H1 (cell line): Measurements from ENCODE around the gene CPSF2. TPM values are rescaled to one million over a fixed set of nuclear protein-coding genes. Genes with fewer than 3 reads are reported as not detected.

Experiments used
- CTCF ChIA-PET: fragments of 300-600 bp; sonication (Branson Sonifier 250); formaldehyde crosslinking; loops from one replicate; lab custom pipeline; 2021; ENCODE audit not compliant: partially characterized antibody; lab: Charles Lee
- POLR2A ChIA-PET: fragments of 300-600 bp; sonication (Branson Sonifier 250); formaldehyde crosslinking; loops from one replicate; lab custom pipeline; 2021; ENCODE audit warnings: inconsistent platforms; ENCODE audit not compliant: partially characterized antibody; lab: Charles Lee
- DNase-seq, 2 experiments: peaks; one replicate each; pipeline versions ENCODE4 v3.0.0 to v3.0.0-alpha.2; 2010 to 2022; ENCODE audit warnings: low spot score in 2 of 2, low read depth in 1 of 2, mixed read lengths in 1 of 2
- FAIRE-seq: peaks from 2 replicates; lab custom pipeline; 2011; peaks lifted over from hg19 to GRCh38; lab: Jason Lieb, UNC
- H2AFZ ChIP-seq: 2 replicates; pipeline ENCODE4 v1.8.1; 2012; ENCODE audit warnings: low read length, inconsistent platforms
- H2AK5ac ChIP-seq: 2 replicates; pipeline ENCODE4 v1.6.1; 2013; ENCODE audit warnings: low read depth, low read length
- H2BK120ac ChIP-seq: replicated peaks from 2 replicates; pipeline ENCODE3; 2013; ENCODE audit warnings: low read depth, low read length, inconsistent platforms
- H2BK12ac ChIP-seq: 2 replicates; pipeline ENCODE4 v1.6.1; 2013; ENCODE audit warnings: low read depth, low read length
- H2BK15ac ChIP-seq: 2 replicates; pipeline ENCODE4 v1.6.1; 2013; ENCODE audit warnings: low read length
- H2BK20ac ChIP-seq: 2 replicates; pipeline ENCODE4 v1.6.1; 2013; ENCODE audit warnings: low read length
- H2BK5ac ChIP-seq: 2 replicates; pipeline ENCODE4 v1.6.1; 2013; ENCODE audit warnings: low read depth, low read length
- H3K14ac ChIP-seq: 2 replicates; pipeline ENCODE4 v1.6.1; 2013; ENCODE audit warnings: inconsistent platforms; ENCODE audit not compliant: insufficient read length
- H3K18ac ChIP-seq: 2 replicates; pipeline ENCODE4 v1.6.1; 2013; ENCODE audit warnings: low read length; ENCODE audit errors: extremely low read depth
- H3K23ac ChIP-seq: 2 replicates; pipeline ENCODE4 v1.6.1; 2013; ENCODE audit warnings: inconsistent platforms; ENCODE audit not compliant: insufficient read length
- H3K23me2 ChIP-seq: 2 replicates; pipeline ENCODE4 v1.6.1; 2013; ENCODE audit warnings: low read depth, low read length
- H3K27ac ChIP-seq: 2 replicates; pipeline ENCODE4 v1.6.1; 2011; ENCODE audit warnings: low read depth, low read length, inconsistent platforms
- H3K27me3 ChIP-seq, 4 experiments: replicated peaks in 1 of 4; 1 replicate in 1 of 4; 2 replicates in 3 of 4; pipeline versions ENCODE4 v1.6.1 to v1.8.1; 2011 to 2013; ENCODE audit warnings: low read length in 3 of 4, mild to moderate bottlenecking in 3 of 4, inconsistent platforms in 2 of 4, mixed read lengths in 2 of 4, moderate library complexity in 1 of 4; ENCODE audit not compliant: control insufficient read depth in 3 of 4, insufficient read depth in 3 of 4; ENCODE audit errors: extremely low read depth in 1 of 4
- H3K36me3 ChIP-seq, 4 experiments: 2 replicates each; pipeline versions ENCODE4 v1.6.1 to v1.8.1; 2011 to 2013; ENCODE audit warnings: mild to moderate bottlenecking in 4 of 4, low read length in 3 of 4, moderate library complexity in 2 of 4, control low read depth in 1 of 4, inconsistent platforms in 1 of 4; ENCODE audit not compliant: insufficient read depth in 4 of 4, control insufficient read depth in 2 of 4
- H3K4ac ChIP-seq: replicated peaks from 2 replicates; pipeline ENCODE3; 2013; ENCODE audit warnings: low read length, low read depth, mixed read lengths, inconsistent platforms; ENCODE audit not compliant: insufficient read length
- H3K4me1 ChIP-seq, 4 experiments: replicated peaks in 1 of 4; 1 replicate in 1 of 4; 2 replicates in 3 of 4; pipeline versions ENCODE4 v1.6.1 to v1.8.1; 2011 to 2013; ENCODE audit warnings: low read length in 3 of 4, inconsistent platforms in 2 of 4, mixed read lengths in 1 of 4; ENCODE audit not compliant: insufficient read depth in 4 of 4, control insufficient read depth in 3 of 4
- H3K4me2 ChIP-seq, 2 experiments: 2 replicates each; pipeline versions ENCODE4 v1.6.1 to v1.8.1; 2011 to 2013; ENCODE audit warnings: low read depth in 2 of 2, low read length in 2 of 2, control low read depth in 1 of 2, inconsistent platforms in 1 of 2, mild to moderate bottlenecking in 1 of 2; ENCODE audit not compliant: insufficient read depth in 1 of 2
- H3K4me3 ChIP-seq, 4 experiments: fragments of 200-600, 300-600 bp in 1 of 4; sonication (generic), shearing (Covaris generic), sonication (Bioruptor Twin) in 1 of 4; 2 replicates each; pipeline versions ENCODE4 v1.5.1 to v1.8.1; 2011 to 2016; ENCODE audit warnings: low read length in 4 of 4, low read depth in 3 of 4, control low read depth in 2 of 4, inconsistent platforms in 2 of 4, mild to moderate bottlenecking in 2 of 4, mixed read lengths in 1 of 4, moderate library complexity in 1 of 4; ENCODE audit not compliant: insufficient read depth in 2 of 4; ENCODE audit errors: extremely low read depth in 1 of 4
- H3K56ac ChIP-seq: replicated peaks from 2 replicates; pipeline ENCODE3; 2013; ENCODE audit warnings: low read depth, mild to moderate bottlenecking, mixed read lengths, low read length, inconsistent platforms; ENCODE audit not compliant: insufficient read length
- H3K79me1 ChIP-seq: 2 replicates; pipeline ENCODE4 v1.6.1; 2013; ENCODE audit warnings: low read depth, low read length, control low read depth
- H3K79me2 ChIP-seq, 2 experiments: 2 replicates each; pipeline versions ENCODE4 v1.6.1 to v1.8.1; 2012 to 2013; ENCODE audit warnings: low read length in 2 of 2, mild to moderate bottlenecking in 2 of 2, inconsistent platforms in 1 of 2; ENCODE audit not compliant: insufficient read depth in 2 of 2, control insufficient read depth in 1 of 2
- H3K9ac ChIP-seq, 4 experiments: replicated peaks in 1 of 4; 1 replicate in 1 of 4; 2 replicates in 3 of 4; pipeline versions ENCODE4 v1.6.1 to v1.8.1; 2011 to 2013; ENCODE audit warnings: low read depth in 3 of 4, low read length in 3 of 4, control low read depth in 2 of 4, mild to moderate bottlenecking in 2 of 4, moderate library complexity in 2 of 4, inconsistent platforms in 1 of 4; ENCODE audit errors: extremely low read depth in 1 of 4
- H3K9me3 ChIP-seq, 2 experiments: 2 replicates each; pipeline versions ENCODE4 v1.6.1 to v1.8.1; 2012 to 2013; ENCODE audit warnings: mild to moderate bottlenecking in 2 of 2, moderate library complexity in 2 of 2, control low read depth in 1 of 2, inconsistent platforms in 1 of 2, low read depth in 1 of 2, low read length in 1 of 2, mixed read lengths in 1 of 2; ENCODE audit not compliant: insufficient read depth in 2 of 2
- H4K20me1 ChIP-seq, 2 experiments: replicated peaks in 1 of 2; 2 replicates each; pipeline versions ENCODE3 to v1.8.1; 2011 to 2013; ENCODE audit warnings: inconsistent platforms in 2 of 2, low read length in 2 of 2, mild to moderate bottlenecking in 1 of 2; ENCODE audit not compliant: insufficient read depth in 2 of 2, control insufficient read depth in 1 of 2
- H4K5ac ChIP-seq: 2 replicates; pipeline ENCODE4 v1.6.1; 2013; ENCODE audit warnings: low read length, low read depth, mixed read lengths, inconsistent platforms; ENCODE audit not compliant: insufficient read length
- H4K8ac ChIP-seq: 2 replicates; pipeline ENCODE4 v1.8.0; 2013; ENCODE audit warnings: mild to moderate bottlenecking, moderate library complexity, low read length, inconsistent platforms; ENCODE audit not compliant: insufficient read depth; ENCODE audit errors: extremely low read depth
- H4K91ac ChIP-seq: replicated peaks from 2 replicates; pipeline ENCODE3; 2013; ENCODE audit warnings: low read length, mixed read lengths, inconsistent platforms; ENCODE audit not compliant: insufficient read length
- ASH2L ChIP-seq: fragments of 200-600, 300-600 bp; sonication (generic); IDR thresholded peaks from one replicate; pipeline ENCODE4 v1.7.1; 2017; ENCODE audit warnings: low read length
- ATF3 ChIP-seq: IDR thresholded peaks from 2 replicates; pipeline ENCODE4 v1.6.1; 2011; ENCODE audit warnings: low read depth, mild to moderate bottlenecking, low read length; ENCODE audit not compliant: insufficient read depth
- BACH1 ChIP-seq: IDR thresholded peaks from 2 replicates; pipeline ENCODE4 v1.6.1; 2012; ENCODE audit warnings: low read length, improper control_type of control experiment
- CEBPB ChIP-seq: IDR thresholded peaks from 2 replicates; pipeline ENCODE4 v1.6.1; 2012; ENCODE audit warnings: low read depth, low read length
- CHD2 ChIP-seq: IDR thresholded peaks from 2 replicates; pipeline ENCODE4 v1.6.1; 2012; ENCODE audit warnings: low read length, improper control_type of control experiment
- JUND ChIP-seq: IDR thresholded peaks from 2 replicates; pipeline ENCODE4 v1.6.1; 2011; ENCODE audit warnings: mild to moderate bottlenecking, improper control_type of control experiment, low read length
- MAFK ChIP-seq: IDR thresholded peaks from 2 replicates; pipeline ENCODE4 v1.6.1; 2012; ENCODE audit warnings: low read depth, mild to moderate bottlenecking, improper control_type of control experiment, low read length
- SAP30 ChIP-seq: fragments of 300-600 bp; sonication (generic); IDR thresholded peaks from 2 replicates; pipeline ENCODE4 v1.7.1; 2012; ENCODE audit warnings: low read length, moderate library complexity, mild to moderate bottlenecking, inconsistent platforms; ENCODE audit not compliant: insufficient read depth, insufficient replicate concordance
- SIX5 ChIP-seq: IDR thresholded peaks from 2 replicates; pipeline ENCODE4 v1.6.1; 2011; ENCODE audit warnings: mild to moderate bottlenecking, low read depth, low read length
- TBP ChIP-seq: IDR thresholded peaks from 2 replicates; pipeline ENCODE4 v1.6.1; 2011; ENCODE audit warnings: low read depth, low read length, improper control_type of control experiment
- WGBS, 2 experiments: shearing (Covaris generic) in 1 of 2; methylation state at CpG; one replicate each; pipeline versions ENCODE4 v1.1.6 to v1.1.7; 2013 to 2015; ENCODE audit warnings: low lambda C conversion rate in 2 of 2, mixed read lengths in 2 of 2, inconsistent platforms in 1 of 2, low coverage in 1 of 2, missing lambda C conversion rate in 1 of 2; ENCODE audit not compliant: insufficient replicate concordance in 2 of 2, insufficient coverage in 1 of 2, insufficient read length in 1 of 2; ENCODE audit errors: extremely low coverage in 1 of 2, missing lambda C conversion rate in 1 of 2; 5-methylcytosine and 5-hydroxymethylcytosine counted together
- polyA plus RNA-seq, 7 experiments: library from polyadenylated mRNA; depleted of rRNA in 3 of 7; stranded (reverse) in 5 of 7; unstranded in 2 of 7; fragments of >200 nt in 5 of 7; fragments of 200-250 nt in 2 of 7; gene quantifications; 1 replicate in 5 of 7; 2 replicates in 1 of 7; 4 replicates in 1 of 7; pipeline versions ENCODE4 v1.2.1 to v1.2.3, GENCODE V29; 2011 to 2013; ENCODE audit warnings: missing spikeins in 2 of 7, mixed read lengths in 2 of 7
- total RNA-seq: library from RNA; stranded (reverse); fragmentation: NEBNext Ultra II Directional; extraction: Animal tissue kit (Norgen Biotek cat#: 25700); gene quantifications from 2 replicates; pipeline ENCODE4 v1.2.1, GENCODE V29; 2021
- TF ChIP-seq, protein P1 (sequence below): IDR thresholded peaks from 2 replicates; pipeline ENCODE4 v1.6.1; 2012; ENCODE audit warnings: inconsistent platforms

CPSF2 gene
- total and polyA plus RNA-seq, 2 of the 8 experiments (the other 6 are each of a cell fraction or from before 2014, with no cell fraction given), result 11.3 to 130 TPM

- H3K56ac ChIP-seq, result no peak overlapping the region
- H3K36me3 ChIP-seq, result peaks cover 22 to 83% (median 53%) of the 10 kb centered on the region in 4 experiments
- H3K27me3 ChIP-seq, result no peaks in the 10 kb centered on the region
- H4K8ac ChIP-seq, result no peak overlapping the region
- H3K18ac ChIP-seq, result no peak overlapping the region
- H2BK120ac ChIP-seq, result no peak overlapping the region
- H2BK5ac ChIP-seq, result no peak overlapping the region
- H3K4me1 ChIP-seq, result no peaks in the 10 kb centered on the region
- H4K5ac ChIP-seq, result no peak overlapping the region
- no peak overlapping the region for H2BK20ac ChIP-seq
- H4K91ac ChIP-seq, result no peak overlapping the region
- H3K14ac ChIP-seq, result no peak overlapping the region
- ChIA-PET POLR2A (interaction anchor here (1.9 kb wide), 1 partner anchor 23 kb away, joined by 5 read pairs; the partner anchor contains the start of genes CPSF2 and NDUFB1), CTCF (interaction anchor here (1.5 kb wide), 1 partner anchor 12 kb away, joined by 3 read pairs; no protein-coding TSS in a partner anchor)
- no peak overlapping the region for H2AK5ac ChIP-seq
- no peak overlapping the region for H2AFZ ChIP-seq
- no peak overlapping the region for H3K23ac ChIP-seq
- DNase-seq (no peak), FAIRE-seq (no peak)
- no peak overlapping the region for H3K4me3 ChIP-seq
- peaks cover 0 to 2% of the 10 kb centered on the region in 2 experiments for H4K20me1 ChIP-seq
- no peaks in the 10 kb centered on the region for H3K79me2 ChIP-seq
- no peak for TF ChIP-seq ASH2L
- no peak for TF ChIP-seq MAFK
- TF ChIP-seq SIX5, result no peak
- no peak for TF ChIP-seq ATF3
- TF ChIP-seq, protein P1, sequence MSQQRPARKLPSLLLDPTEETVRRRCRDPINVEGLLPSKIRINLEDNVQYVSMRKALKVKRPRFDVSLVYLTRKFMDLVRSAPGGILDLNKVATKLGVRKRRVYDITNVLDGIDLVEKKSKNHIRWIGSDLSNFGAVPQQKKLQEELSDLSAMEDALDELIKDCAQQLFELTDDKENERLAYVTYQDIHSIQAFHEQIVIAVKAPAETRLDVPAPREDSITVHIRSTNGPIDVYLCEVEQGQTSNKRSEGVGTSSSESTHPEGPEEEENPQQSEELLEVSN, result no peak
- TF ChIP-seq CEBPB, result no peak
- no peak for TF ChIP-seq TBP
- no peak for TF ChIP-seq CHD2
- TF ChIP-seq BACH1, result no peak
- TF ChIP-seq JUND, result no peak
- TF ChIP-seq SAP30, result no peak
- no peak overlapping the region for H3K9ac ChIP-seq
- WGBS, 2 experiments, result 86% methylated on average over 3 of the region's 3 CpGs; no CpG with 5 or more reads in 1 of the 2 experiments
- no peak overlapping the region for H3K4ac ChIP-seq
- H3K9me3 ChIP-seq, result no peaks in the 10 kb centered on the region
- H2BK15ac ChIP-seq, result no peak overlapping the region
- no peak overlapping the region for H2BK12ac ChIP-seq
- H3K79me1 ChIP-seq, result no peaks in the 10 kb centered on the region; the same call in 1 of the 2 replicates
- H3K23me2 ChIP-seq, result no peaks in the 10 kb centered on the region
- no peak overlapping the region for H3K4me2 ChIP-seq
- no peak overlapping the region for H3K27ac ChIP-seq
Measured at GRCh38 chr14:92143962-92144361, 22.2 kb downstream of the CPSF2 start.
